HG03103 (cell line): ENCODE measurements around the gene ANKS3.

Experiments
- ATAC-seq: cut with Tn5 transposase; IDR thresholded peaks from one replicate; pipeline ENCODE4 v1.9.1; 2021; ENCODE audit warnings: low read depth; ENCODE audit not compliant: unreplicated experiment

Gene ANKS3

DNA sequence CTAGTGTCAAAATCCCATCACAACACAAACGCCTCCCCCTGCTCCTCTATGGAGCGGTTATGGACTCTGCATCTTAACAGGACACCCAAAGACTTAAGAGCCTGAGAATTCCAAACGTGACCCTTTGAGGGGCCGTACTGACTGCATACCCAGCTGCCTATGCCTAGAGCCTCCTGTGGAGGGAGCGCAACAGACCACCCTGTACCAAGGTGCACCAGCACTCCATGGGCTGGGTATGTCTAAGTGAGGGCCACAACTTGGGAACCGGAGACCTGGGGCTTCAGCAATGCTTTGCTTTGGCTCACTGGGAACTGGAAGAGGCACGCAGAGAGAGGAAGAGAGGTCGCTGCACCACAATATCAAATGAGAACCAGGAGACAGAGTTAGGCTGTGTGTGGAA lies 5.4 kb downstream of the ANKS3 start:
- no peak for ATAC-seq

GRCh38 chr16:4726616-4727015 lies 7.5 kb downstream of the ANKS3 start:
- ATAC-seq = no peak

DNA sequence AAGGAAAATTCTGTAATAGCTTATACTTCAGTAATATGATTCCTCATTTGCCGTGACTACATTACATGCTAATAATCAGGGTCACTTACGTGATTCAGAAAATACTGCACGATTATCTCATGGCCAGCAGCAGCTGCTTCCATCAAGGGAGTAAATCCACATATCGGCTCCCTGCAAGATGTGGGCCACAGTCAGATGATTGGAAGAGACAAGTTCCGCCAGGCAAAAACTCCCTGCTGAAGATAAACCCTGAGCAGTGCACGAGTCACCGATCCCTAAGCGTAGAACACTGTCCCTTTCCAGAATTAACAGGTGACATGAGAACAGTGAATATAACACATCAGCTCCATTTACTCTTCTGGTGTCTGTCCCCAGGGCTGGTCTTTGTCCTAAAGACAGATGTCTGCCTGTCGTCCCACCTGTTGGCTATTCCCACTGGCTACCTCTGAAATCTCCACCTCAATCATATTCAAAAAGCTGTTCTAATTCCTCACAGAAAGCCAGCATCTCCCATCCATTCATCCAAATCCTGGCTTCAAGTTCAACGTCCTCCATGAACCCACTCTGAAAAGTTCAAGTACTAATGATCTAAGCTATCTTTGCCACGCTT lies 9.3 kb downstream of the ANKS3 start:
- ATAC-seq = no peak

- no peak for ATAC-seq
Measured at GRCh38 chr16:4723071-4723767, 10.9 kb downstream of the ANKS3 start.

- ATAC-seq = no peak
Measured at GRCh38 chr16:4718466-4718865, 15.6 kb downstream of the ANKS3 start.

GRCh38 chr16:4714996-4715395 lies 19.1 kb downstream of the ANKS3 start:
- no peak for ATAC-seq

GRCh38 chr16:4713663-4714501 lies 20.2 kb downstream of the ANKS3 start:
- ATAC-seq = no peak

DNA sequence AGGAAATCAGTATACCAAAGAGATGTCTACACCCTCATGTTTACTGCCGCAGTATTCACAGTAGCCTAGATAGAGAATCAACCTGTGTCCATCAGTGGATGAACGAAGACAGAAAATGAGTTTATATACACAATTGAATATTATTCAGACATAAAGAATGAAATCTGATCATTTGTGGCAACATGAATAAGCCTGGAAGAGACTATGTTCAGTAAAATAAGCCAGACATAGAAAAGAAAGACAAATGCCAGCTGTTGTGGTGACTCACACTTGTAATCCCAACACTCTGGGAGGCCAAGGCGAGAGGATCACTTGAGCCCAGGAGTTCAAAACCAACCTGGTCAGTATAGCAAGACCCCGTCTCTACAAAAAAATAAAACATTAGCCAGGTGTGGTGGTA lies 24.6 kb downstream of the ANKS3 start:
- ATAC-seq = no peak

DNA sequence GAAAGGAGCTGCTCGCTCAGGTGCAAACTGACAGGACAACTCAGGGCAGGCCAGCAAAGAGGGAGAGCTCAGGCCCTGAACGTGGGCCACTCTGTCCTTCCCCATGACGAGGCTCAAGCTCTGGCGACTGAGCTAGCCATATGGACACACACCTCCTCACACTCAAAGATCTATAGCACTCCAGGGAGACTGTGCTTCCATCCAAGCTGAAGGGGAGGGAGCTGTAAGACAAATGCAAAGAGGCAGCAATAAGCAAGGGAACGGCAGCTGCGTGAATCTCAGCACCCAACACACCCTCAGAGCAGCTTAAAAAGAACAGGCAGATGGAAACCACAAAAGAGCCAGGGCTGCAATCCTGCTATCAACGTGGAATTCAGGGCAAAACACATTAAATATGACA lies 27.2 kb downstream of the ANKS3 start:
- ATAC-seq = no peak

GRCh38 chr16:4704913-4705312 lies 29.2 kb downstream of the ANKS3 start:
- ATAC-seq = no peak

DNA sequence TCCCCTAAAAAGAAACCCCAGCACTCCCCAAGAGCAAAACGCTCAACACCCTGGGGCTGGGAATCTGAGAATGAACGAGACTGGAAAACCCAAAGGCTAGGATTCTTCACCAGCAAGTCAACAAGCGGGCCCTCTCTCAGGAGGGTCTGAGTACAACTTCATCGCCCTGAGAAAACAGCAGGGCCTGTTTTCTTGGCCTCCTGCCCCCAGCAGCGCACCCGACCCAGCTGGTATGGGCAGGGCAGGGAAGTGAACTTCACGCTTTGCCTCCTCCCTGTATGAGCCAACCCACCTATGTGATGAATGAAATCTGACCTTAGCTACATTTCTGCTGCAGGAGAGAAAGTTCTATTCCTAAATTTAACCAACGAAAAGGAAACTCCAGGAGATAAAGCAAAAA lies 29.6 kb downstream of the ANKS3 start:
- ATAC-seq = no peak

GRCh38 chr16:4703906-4704305 lies 30.2 kb downstream of the ANKS3 start:
- ATAC-seq = no peak

DNA sequence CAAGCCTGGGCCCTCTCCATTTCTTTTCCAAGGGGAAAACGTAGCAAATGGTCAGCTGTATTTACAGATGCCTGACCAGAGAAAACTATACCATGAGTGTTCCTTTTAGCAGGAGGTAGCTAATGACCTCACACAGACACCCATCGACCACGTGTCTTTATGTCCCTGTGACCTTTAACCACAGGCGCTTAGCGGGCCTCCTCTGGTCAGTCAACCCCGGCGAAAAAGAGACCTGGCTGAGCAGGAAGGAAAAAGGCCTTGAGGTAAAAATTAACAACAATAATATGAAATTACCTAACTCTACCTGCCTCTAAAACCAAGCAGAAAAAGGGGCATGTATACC lies 31.6 kb downstream of the ANKS3 start:
- no peak for ATAC-seq

DNA sequence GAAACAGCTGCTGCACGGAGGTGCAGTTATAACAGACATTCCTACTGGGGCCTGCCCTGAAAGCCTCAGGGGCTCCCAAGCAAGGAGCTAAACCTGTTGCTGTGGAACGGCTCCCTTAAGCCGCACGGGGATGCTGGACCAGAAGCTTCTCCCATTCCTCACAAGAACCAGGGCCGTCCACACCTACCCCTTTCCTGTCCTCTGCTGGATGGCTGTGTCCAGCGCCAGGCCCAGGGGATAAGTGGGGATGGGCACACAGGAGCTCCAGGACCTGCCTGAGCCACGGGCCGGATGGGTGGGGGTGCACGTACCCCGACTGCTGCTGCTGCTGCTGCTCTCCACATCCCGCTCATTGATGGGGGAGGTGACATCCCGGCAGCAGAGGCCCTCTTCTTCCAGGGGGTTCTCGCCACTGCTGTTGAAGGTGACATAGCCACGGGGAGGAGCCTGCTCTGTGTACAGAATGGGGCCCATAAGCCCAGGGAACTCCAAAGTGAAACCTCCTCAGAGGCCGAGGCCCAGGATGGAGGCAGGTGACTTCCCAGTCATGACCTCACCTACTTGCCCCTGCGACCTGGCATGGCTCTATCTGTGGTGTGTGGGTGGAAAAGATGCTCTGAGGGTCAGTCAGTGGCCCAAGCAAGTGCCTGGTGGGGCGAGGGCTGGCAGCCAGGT lies 32.1 kb downstream of the ANKS3 start:
- ATAC-seq = no peak

- no peak for ATAC-seq
Measured at GRCh38 chr16:4700997-4701743, 32.9 kb downstream of the ANKS3 start.

DNA sequence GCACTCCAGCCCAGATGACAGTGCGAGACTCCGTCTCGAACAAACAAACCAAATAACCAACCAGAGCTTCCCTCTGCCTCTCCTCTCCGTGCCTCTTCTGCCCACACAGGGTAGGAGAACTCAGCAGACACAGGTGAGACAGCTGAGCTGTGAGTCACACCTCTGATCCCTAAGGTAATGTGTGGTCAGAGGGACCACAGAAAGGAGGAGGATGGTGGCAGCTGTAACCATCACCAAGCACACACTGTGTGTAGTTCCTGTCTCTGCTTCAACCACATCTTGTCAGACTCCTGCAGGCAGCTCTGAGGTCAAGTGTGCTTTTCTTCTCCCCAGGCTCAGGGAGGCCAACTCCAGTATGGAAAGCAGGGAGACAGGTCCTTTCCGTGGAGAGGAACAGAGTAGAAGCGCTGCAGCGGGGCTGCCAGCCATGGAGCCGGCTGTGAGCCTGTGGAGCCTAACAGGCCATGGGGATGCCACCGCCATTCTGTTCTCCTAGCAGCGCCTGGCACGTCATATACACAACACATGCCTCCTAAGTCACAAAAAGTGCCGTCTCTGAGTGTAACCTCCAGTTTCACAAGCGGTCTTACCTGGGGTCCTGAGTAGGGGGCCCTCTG lies 33.6 kb downstream of the ANKS3 start:
- ATAC-seq = no peak

GRCh38 chr16:4699046-4699556 lies 35.0 kb downstream of the ANKS3 start:
- ATAC-seq = no peak

GRCh38 chr16:4698321-4699045 lies 35.6 kb downstream of the ANKS3 start:
- ATAC-seq = no peak

DNA sequence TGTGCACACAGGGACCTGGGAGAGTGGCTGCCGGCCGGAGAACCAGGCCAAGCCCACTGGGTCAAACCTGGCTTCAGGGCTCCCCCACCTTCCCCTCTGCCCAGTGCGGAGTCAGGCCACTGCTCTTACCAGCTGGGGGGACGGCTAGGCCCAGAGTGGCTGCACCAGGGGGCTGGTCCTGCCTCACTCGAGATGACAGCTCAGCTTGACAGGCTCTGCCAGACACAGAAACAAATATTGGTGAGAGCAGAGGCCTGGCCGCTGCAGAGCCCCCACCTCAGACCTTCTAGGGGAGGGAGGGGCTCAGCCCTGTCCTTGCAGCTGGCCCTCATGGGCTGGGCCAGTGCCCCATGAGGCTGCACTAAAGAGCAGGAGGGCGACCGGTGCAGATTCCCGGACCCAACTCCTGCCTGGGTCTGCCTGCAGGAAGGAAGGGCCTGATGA lies 36.2 kb downstream of the ANKS3 start:
- ATAC-seq = no peak
